HepG2 (cell line): Measurements from ENCODE around the gene SEMA4C. TPM values are rescaled to one million over a fixed set of nuclear protein-coding genes. Genes with fewer than 3 reads are reported as not detected.

ENCODE experiments used
- ARID4A ChIP-seq: sonication (generic); formaldehyde crosslinking; IDR thresholded peaks from 2 replicates; pipeline ENCODE4 v1.5.0; 2020; ENCODE audit warnings: mild to moderate bottlenecking, missing genetic modification reagents, borderline replicate concordance
- ARNT ChIP-seq: fragments of 450-650 bp; IDR thresholded peaks from 2 replicates; pipeline ENCODE4 v1.6.1; 2017
- CERS6 ChIP-seq: sonication (generic); formaldehyde crosslinking; IDR thresholded peaks from 2 replicates; pipeline ENCODE4 v1.5.0; 2020; ENCODE audit warnings: missing genetic modification reagents
- CREB3 ChIP-seq: sonication (generic); formaldehyde crosslinking; IDR thresholded peaks from 2 replicates; pipeline ENCODE4 v1.5.0; 2020; ENCODE audit warnings: missing genetic modification reagents
- IRF9 ChIP-seq: sonication (generic); formaldehyde crosslinking; IDR thresholded peaks from 2 replicates; pipeline ENCODE4 v1.8.0; 2022; ENCODE audit warnings: missing genetic modification reagents, mild to moderate bottlenecking, borderline replicate concordance
- RFX1 ChIP-seq: fragments of 450-650 bp; IDR thresholded peaks from 2 replicates; pipeline ENCODE4 v1.6.1; 2017
- TCF12 ChIP-seq, 2 experiments: fragments of 450-650 bp in 1 of 2; sonication (generic) in 1 of 2; formaldehyde crosslinking in 1 of 2; IDR thresholded peaks; 2 replicates each; pipeline versions ENCODE4 v1.6.1 to v1.8.0; 2017 to 2022; ENCODE audit warnings: antibody characterized with exemption in 1 of 2, mild to moderate bottlenecking in 1 of 2, missing genetic modification reagents in 1 of 2, moderate library complexity in 1 of 2
- TSC22D2 ChIP-seq: sonication (generic); formaldehyde crosslinking; IDR thresholded peaks from 2 replicates; pipeline ENCODE4 v1.5.1; 2020; ENCODE audit warnings: missing genetic modification reagents, mild to moderate bottlenecking, borderline replicate concordance
- ZMAT3 ChIP-seq: sonication (generic); formaldehyde crosslinking; conservative IDR thresholded peaks from 2 replicates; pipeline ENCODE4 v1.7.0; 2021; ENCODE audit warnings: missing genetic modification reagents
- ZNF142 ChIP-seq: sonication (generic); formaldehyde crosslinking; IDR thresholded peaks from 2 replicates; pipeline ENCODE4 v1.4.0; 2020; ENCODE audit warnings: missing genetic modification reagents
- ZNF468 ChIP-seq: sonication (generic); formaldehyde crosslinking; IDR thresholded peaks from 2 replicates; pipeline ENCODE4 v1.8.0; 2022; ENCODE audit warnings: mild to moderate bottlenecking, moderate library complexity, missing genetic modification reagents
- ZNF552 ChIP-seq: sonication (generic); formaldehyde crosslinking; IDR thresholded peaks from 2 replicates; pipeline ENCODE4 v1.9.0; 2022; ENCODE audit warnings: missing genetic modification reagents, mild to moderate bottlenecking, borderline replicate concordance
- polyA plus RNA-seq, 8 experiments: library from polyadenylated mRNA; depleted of rRNA in 3 of 8; stranded (reverse) in 7 of 8; unstranded in 1 of 8; fragments of >200 nt; fragmentation: Illumina TruSeq in 4 of 8; extraction: Trizol in 4 of 8; gene quantifications; 2 replicates each; pipeline versions ENCODE4 v1.2.1 to v1.2.3, GENCODE V29; 2011 to 2016; ENCODE audit warnings: low read depth in 4 of 8, missing spikeins in 1 of 8, mixed read lengths in 1 of 8; ENCODE audit not compliant: insufficient read depth in 1 of 8
- total RNA-seq, 5 experiments: library from RNA; depleted of rRNA; stranded (reverse); fragments of >200 nt; fragmentation: Illumina TruSeq; extraction: Trizol; gene quantifications; 2 replicates each; pipeline ENCODE4 v1.2.3, GENCODE V29; 2016; ENCODE audit warnings: low read depth in 1 of 5

SEMA4C gene
- total and polyA plus RNA-seq, 2 of the 13 experiments (the other 11 are each of a cell fraction or from before 2014, with no cell fraction given): 25.9 to 46.6 TPM

GRCh38 chr2:96867756-96868554 is 1.9 kb downstream of the SEMA4C start (continued):
- TF ChIP-seq ARID4A (CRISPR knock-in tag) (no peak), TSC22D2 (CRISPR knock-in tag) (no peak), ZMAT3 (no peak; the same call in 1 of the 2 replicates), RFX1 (no peak), IRF9 (CRISPR knock-in tag) (no peak; the same call in 1 of the 2 replicates), ZNF468 (peak; percentile 84; the same call in 1 of the 2 replicates), CERS6 (CRISPR knock-in tag) (no peak), TCF12 (IDR thresholded peaks at IDR 0.05) (no peak), TCF12 (CRISPR knock-in tag; IDR thresholded peaks at IDR 0.05) (no peak; the same call in 1 of the 2 replicates), CREB3 (CRISPR knock-in tag) (no peak), ARNT (no peak), ZNF142 (no peak), ZNF552 (CRISPR knock-in tag) (no peak)
